Breast epithelium (tissue), 4 donors: Measurements from ENCODE around the gene NDUFA3. TPM values are rescaled to one million over a fixed set of nuclear protein-coding genes. Genes with fewer than 3 reads are reported as not detected.

Source experiments
- DNase-seq, 2 donors: peaks; one replicate each; pipeline ENCODE4 v3.0.0-alpha.2; 2019; ENCODE audit warnings: low spot score in 2 of 2
- H3K27ac ChIP-seq, 2 donors: fragments of 200-600 bp; sonication (generic) in 1 of 2; one replicate each; pipeline ENCODE4 v1.5.1; 2016 to 2019; ENCODE audit warnings: mild to moderate bottlenecking in 1 of 2
- H3K27me3 ChIP-seq, 2 donors: fragments of 200-600 bp; sonication (generic) in 1 of 2; one replicate each; pipeline versions ENCODE4 v1.5.1 to v1.6.0; 2017 to 2019; ENCODE audit warnings: control low read depth in 1 of 2, mild to moderate bottlenecking in 1 of 2
- H3K36me3 ChIP-seq: fragments of 200-600 bp; one replicate; pipeline ENCODE4 v1.5.1; 2019
- H3K4me1 ChIP-seq, 2 donors: fragments of 200-600 bp; sonication (generic); one replicate each; pipeline ENCODE4 v1.5.1; 2016 to 2019; ENCODE audit warnings: control low read depth in 1 of 2
- H3K4me3 ChIP-seq, 3 donors: fragments of 200-600 bp; sonication (generic); 1 replicate in 2 of 3; 2 replicates in 1 of 3; pipeline ENCODE4 v1.5.1; 2016 to 2019; ENCODE audit warnings: mild to moderate bottlenecking in 3 of 3, moderate library complexity in 2 of 3
- H3K9me3 ChIP-seq, 2 donors: fragments of 200-600 bp; sonication (generic) in 1 of 2; one replicate each; pipeline ENCODE4 v1.5.1; 2016 to 2019; ENCODE audit warnings: control low read depth in 1 of 2
- CTCF ChIP-seq, 3 donors: fragments of 450-650 bp; IDR thresholded peaks; one replicate each; pipeline ENCODE4 v1.5.1; 2016 to 2017; ENCODE audit warnings: antibody characterized with exemption in 3 of 3, mild to moderate bottlenecking in 3 of 3, moderate library complexity in 3 of 3
- POLR2A ChIP-seq: fragments of 450-650 bp; IDR thresholded peaks from one replicate; pipeline ENCODE4 v1.6.1; 2016; ENCODE audit warnings: antibody characterized with exemption, mild to moderate bottlenecking, moderate library complexity
- POLR2AphosphoS5 ChIP-seq, 3 donors: sonication (generic); formaldehyde crosslinking; IDR thresholded peaks; one replicate each; pipeline ENCODE4 v1.6.1; 2017; ENCODE audit warnings: antibody characterized with exemption in 3 of 3
- intact Hi-C: fragments of 100-400 bp; cut with DNase I; formaldehyde crosslinking; loops from one replicate; pipeline ENCODE4 v1.15.1; 2023; ENCODE audit warnings: low total_unique reads
- total RNA-seq, 3 donors: library from RNA; depleted of rRNA; stranded (reverse); fragments of >200 nt; gene quantifications; one replicate each; pipeline ENCODE4 v1.1.0, GENCODE V29; 2016

The NDUFA3 gene
- total RNA-seq: 10 to 100 TPM; 17.3 to 20.6 (median 20.5) TPM

- H3K27me3 ChIP-seq: no peaks in the 10 kb centered on the region
- TF ChIP-seq POLR2AphosphoS5 (IDR thresholded peaks at IDR 0.05): peak in 2 of 3 donors; percentile 33 to 81
- TF ChIP-seq POLR2A: peak; percentile 62
- no peak for TF ChIP-seq CTCF (IDR thresholded peaks at IDR 0.05)
- H3K27ac ChIP-seq: peak within 1 kb of the TSS; percentile 59 to 76
- DNase-seq: peak; percentile 96 to 99
- no peaks in the 10 kb centered on the region for H3K4me1 ChIP-seq
- no peaks in the 10 kb centered on the region for H3K36me3 ChIP-seq
- H3K4me3 ChIP-seq: peak within 1 kb of the TSS; percentile 82 to 96 (median 96)
- intact Hi-C loops: no loop called here
- H3K9me3 ChIP-seq: no peaks in the 10 kb centered on the region
These were observed at the start of gene NDUFA3 for GRCh38 chr19:54102421-54103169. TSS of gene NDUFA3 (plus strand) at chr19:54102855. CDS start at chr19:54102879, 24 bp downstream.

GRCh38 chr19:54062643-54063042, 40.0 kb upstream of the NDUFA3 start:
- intact Hi-C loops: loop anchor here (5.0 kb wide), 1 partner anchor 1860 kb away; no protein-coding TSS in a partner anchor
- TF ChIP-seq POLR2AphosphoS5 (IDR thresholded peaks at IDR 0.05): no peak
- no peak for TF ChIP-seq POLR2A
- no peak for TF ChIP-seq CTCF (IDR thresholded peaks at IDR 0.05)
- Histone ChIP-seq H3K27me3 (peaks cover 0 to 5% of the 10 kb centered on the region in 2 donors), H3K4me1 (no peaks in the 10 kb centered on the region), H3K9me3 (peaks cover 0 to 6% of the 10 kb centered on the region in 2 donors), H3K36me3 (no peaks in the 10 kb centered on the region), H3K4me3 (no peak overlapping the region), H3K27ac (no peak overlapping the region)
- DNase-seq: no peak

GRCh38 chr19:54063350-54064116, 39.1 kb upstream of the NDUFA3 start, which contains the start of gene VSTM1:
TSS of gene VSTM1 (minus strand) at chr19:54063897. CDS start at chr19:54063777, 120 bp downstream.
- Histone ChIP-seq H3K27ac (no peak within 1 kb of the TSS), H3K36me3 (no peaks in the 10 kb centered on the region), H3K27me3 (peaks cover 0 to 5% of the 10 kb centered on the region in 2 donors), H3K4me1 (no peaks in the 10 kb centered on the region), H3K4me3 (no peak within 1 kb of the TSS), H3K9me3 (peaks cover 0 to 6% of the 10 kb centered on the region in 2 donors)
- intact Hi-C loops: loop anchor here (5.0 kb wide), 1 partner anchor 1859 kb away; no protein-coding TSS in a partner anchor
- DNase-seq: no peak
- TF ChIP-seq CTCF (IDR thresholded peaks at IDR 0.05) (no peak), POLR2A (no peak), POLR2AphosphoS5 (IDR thresholded peaks at IDR 0.05) (no peak)

GRCh38 chr19:54069470-54069869, 33.2 kb upstream of the NDUFA3 start:
- Histone ChIP-seq H3K4me1 (no peaks in the 10 kb centered on the region), H3K27ac (no peak overlapping the region), H3K36me3 (no peaks in the 10 kb centered on the region), H3K9me3 (peaks cover 11 to 15% of the 10 kb centered on the region in 2 donors), H3K4me3 (no peak overlapping the region), H3K27me3 (no peaks in the 10 kb centered on the region)
- no peak for DNase-seq
- intact Hi-C loops: no loop called here
- TF ChIP-seq CTCF (IDR thresholded peaks at IDR 0.05) (no peak), POLR2A (no peak), POLR2AphosphoS5 (IDR thresholded peaks at IDR 0.05) (no peak)

- H3K36me3 ChIP-seq: no peaks in the 10 kb centered on the region
- peaks cover 8 to 13% of the 10 kb centered on the region in 2 donors for H3K9me3 ChIP-seq
- H3K27ac ChIP-seq: no peak overlapping the region
- intact Hi-C loops: no loop called here
- H3K27me3 ChIP-seq: no peaks in the 10 kb centered on the region
- no peak for DNase-seq
- no peaks in the 10 kb centered on the region for H3K4me1 ChIP-seq
- TF ChIP-seq POLR2AphosphoS5 (IDR thresholded peaks at IDR 0.05) (no peak), POLR2A (no peak), CTCF (IDR thresholded peaks at IDR 0.05) (no peak)
- no peak overlapping the region for H3K4me3 ChIP-seq
These were observed 28.8 kb upstream of the NDUFA3 start for GRCh38 chr19:54073829-54074228.
